MM.1S (cell line): ENCODE results near the gene DNAH5.

Source experiments
- DNase-seq: peaks from one replicate; pipeline ENCODE4 v3.0.0-alpha.2; 2015
- H2AFZ ChIP-seq: fragments of 300-600 bp; sonication (generic); 2 replicates; pipeline ENCODE4 v1.6.0; 2016; ENCODE audit warnings: antibody characterized with exemption, low read length
- H3F3A ChIP-seq: fragments of 300-600 bp; sonication (generic); 2 replicates; pipeline ENCODE4 v1.6.1; 2016; ENCODE audit warnings: mild to moderate bottlenecking, antibody characterized with exemption, low read length, moderate library complexity, mixed read lengths; ENCODE audit not compliant: insufficient read depth
- H3K27ac ChIP-seq: fragments of 300-600 bp; sonication (generic); 2 replicates; pipeline ENCODE4 v1.5.1; 2016; ENCODE audit warnings: mild to moderate bottlenecking, low read length
- H3K27me3 ChIP-seq: fragments of 300-600 bp; sonication (generic); replicated peaks from 2 replicates; pipeline ENCODE4 v1.6.0; 2016; ENCODE audit warnings: low read length; ENCODE audit not compliant: insufficient read depth
- H3K36me3 ChIP-seq: fragments of 300-600 bp; sonication (generic); replicated peaks from 2 replicates; pipeline ENCODE4 v1.6.1; 2016; ENCODE audit warnings: mild to moderate bottlenecking, low read length, mixed read lengths; ENCODE audit not compliant: insufficient read depth
- H3K4me1 ChIP-seq: fragments of 300-600 bp; sonication (generic); 2 replicates; pipeline ENCODE4 v1.6.1; 2016; ENCODE audit warnings: low read length, mixed read lengths
- H3K4me2 ChIP-seq: fragments of 300-600 bp; sonication (generic); 2 replicates; pipeline ENCODE4 v1.6.0; 2016; ENCODE audit warnings: low read depth, low read length
- H3K4me3 ChIP-seq: fragments of 300-600 bp; sonication (generic); 2 replicates; pipeline ENCODE4 v1.5.1; 2016; ENCODE audit warnings: low read length, mixed read lengths
- H3K79me2 ChIP-seq: fragments of 300-600 bp; sonication (generic); 2 replicates; pipeline ENCODE4 v1.6.1; 2016; ENCODE audit warnings: mixed run types, low read length, mixed read lengths
- H3K9ac ChIP-seq: fragments of 300-600 bp; sonication (generic); 2 replicates; pipeline ENCODE4 v1.6.1; 2016; ENCODE audit warnings: low read length, mixed read lengths
- H3K9me2 ChIP-seq: fragments of 300-600 bp; sonication (generic); replicated peaks from 2 replicates; pipeline ENCODE4 v1.6.1; 2016; ENCODE audit warnings: mild to moderate bottlenecking, low read length, mixed read lengths; ENCODE audit not compliant: insufficient read depth
- H3K9me3 ChIP-seq: fragments of 300-600 bp; sonication (generic); replicated peaks from 2 replicates; pipeline ENCODE4 v1.6.1; 2016; ENCODE audit warnings: mild to moderate bottlenecking, low read length, mixed read lengths; ENCODE audit not compliant: insufficient read depth
- H4K20me1 ChIP-seq: fragments of 300-600 bp; sonication (generic); 2 replicates; pipeline ENCODE4 v1.6.1; 2016; ENCODE audit warnings: mild to moderate bottlenecking, low read length, moderate library complexity, mixed read lengths; ENCODE audit not compliant: insufficient read depth
- EZH2 ChIP-seq: fragments of 300-600 bp; sonication (generic); optimal IDR thresholded peaks from 2 replicates; pipeline ENCODE3; 2017; ENCODE audit warnings: low read depth, mild to moderate bottlenecking, antibody characterized with exemption, low read length, mixed read lengths
- EZH2phosphoT487 ChIP-seq: fragments of 300-600 bp; sonication (generic); IDR thresholded peaks from 2 replicates; pipeline ENCODE4 v1.6.1; 2018; ENCODE audit warnings: antibody characterized with exemption, low read length
- TF ChIP-seq, protein P1 (sequence below): fragments of 300-600 bp; sonication (generic); IDR thresholded peaks from 2 replicates; pipeline ENCODE4 v1.5.1; 2016; ENCODE audit warnings: antibody characterized with exemption, low read length, mixed read lengths

The DNAH5 gene

DNA sequence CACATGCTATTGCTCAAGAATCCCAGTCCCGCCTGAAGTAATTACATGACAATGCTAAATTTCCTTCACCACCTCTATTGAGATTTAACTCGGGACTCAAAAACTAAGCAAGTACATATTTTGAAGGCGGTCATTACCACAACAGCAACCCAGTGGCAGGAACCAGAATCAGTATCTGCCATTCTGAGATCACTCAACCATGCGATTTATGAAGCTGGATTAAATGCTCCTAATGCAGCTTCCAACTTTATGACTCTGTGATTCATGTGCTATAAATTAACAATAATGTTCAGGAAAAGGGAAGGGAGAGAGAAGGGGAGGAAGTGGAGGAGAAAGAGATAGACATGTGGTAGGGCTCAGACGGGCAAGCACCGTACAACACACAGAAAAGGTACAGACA is 194.7 kb downstream of the DNAH5 start:
- no peaks in the 10 kb centered on the region for H3F3A ChIP-seq
- H3K4me2 ChIP-seq: no peak overlapping the region
- H4K20me1 ChIP-seq: no peaks in the 10 kb centered on the region
- TF ChIP-seq EZH2: no peak
- TF ChIP-seq EZH2phosphoT487: no peak
- TF ChIP-seq, protein P1, sequence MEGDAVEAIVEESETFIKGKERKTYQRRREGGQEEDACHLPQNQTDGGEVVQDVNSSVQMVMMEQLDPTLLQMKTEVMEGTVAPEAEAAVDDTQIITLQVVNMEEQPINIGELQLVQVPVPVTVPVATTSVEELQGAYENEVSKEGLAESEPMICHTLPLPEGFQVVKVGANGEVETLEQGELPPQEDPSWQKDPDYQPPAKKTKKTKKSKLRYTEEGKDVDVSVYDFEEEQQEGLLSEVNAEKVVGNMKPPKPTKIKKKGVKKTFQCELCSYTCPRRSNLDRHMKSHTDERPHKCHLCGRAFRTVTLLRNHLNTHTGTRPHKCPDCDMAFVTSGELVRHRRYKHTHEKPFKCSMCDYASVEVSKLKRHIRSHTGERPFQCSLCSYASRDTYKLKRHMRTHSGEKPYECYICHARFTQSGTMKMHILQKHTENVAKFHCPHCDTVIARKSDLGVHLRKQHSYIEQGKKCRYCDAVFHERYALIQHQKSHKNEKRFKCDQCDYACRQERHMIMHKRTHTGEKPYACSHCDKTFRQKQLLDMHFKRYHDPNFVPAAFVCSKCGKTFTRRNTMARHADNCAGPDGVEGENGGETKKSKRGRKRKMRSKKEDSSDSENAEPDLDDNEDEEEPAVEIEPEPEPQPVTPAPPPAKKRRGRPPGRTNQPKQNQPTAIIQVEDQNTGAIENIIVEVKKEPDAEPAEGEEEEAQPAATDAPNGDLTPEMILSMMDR: no peak
- no peaks in the 10 kb centered on the region for H3K79me2 ChIP-seq
- no peak for DNase-seq
- no peaks in the 10 kb centered on the region for H3K9me2 ChIP-seq
- H3K4me1 ChIP-seq: no peaks in the 10 kb centered on the region
- no peaks in the 10 kb centered on the region for H3K27me3 ChIP-seq
- H3K4me3 ChIP-seq: no peak overlapping the region
- no peak overlapping the region for H3K27ac ChIP-seq
- no peaks in the 10 kb centered on the region for H3K36me3 ChIP-seq
- H3K9ac ChIP-seq: no peak overlapping the region
- no peak overlapping the region for H2AFZ ChIP-seq
- H3K9me3 ChIP-seq: no peaks in the 10 kb centered on the region

DNA sequence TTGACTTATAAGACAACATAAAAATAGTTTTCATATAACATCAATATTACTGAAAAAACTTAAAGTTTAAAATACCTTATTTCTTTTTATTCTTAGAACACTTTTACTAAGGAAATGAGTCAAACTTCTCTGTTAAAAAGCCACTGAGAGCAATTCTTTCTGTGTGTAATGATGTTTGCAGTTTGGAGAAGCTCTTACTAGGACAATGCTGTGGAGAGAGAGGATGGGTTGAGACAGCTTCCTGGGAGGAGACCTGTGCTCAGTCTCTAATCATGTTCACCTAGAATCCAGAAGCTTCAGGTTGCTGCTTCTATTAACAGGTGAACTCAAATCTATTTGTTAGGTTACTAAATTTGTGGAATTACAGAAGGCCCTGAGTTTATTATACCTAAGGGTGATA is 198.5 kb downstream of the DNAH5 start:
- Histone ChIP-seq H3K9me3 (no peaks in the 10 kb centered on the region), H3K4me1 (no peaks in the 10 kb centered on the region), H3K4me3 (no peak overlapping the region), H3K9ac (no peak overlapping the region), H3F3A (no peaks in the 10 kb centered on the region), H4K20me1 (no peaks in the 10 kb centered on the region), H3K4me2 (no peak overlapping the region), H3K9me2 (no peaks in the 10 kb centered on the region), H3K27ac (no peak overlapping the region), H2AFZ (no peak overlapping the region), H3K27me3 (no peaks in the 10 kb centered on the region), H3K36me3 (no peaks in the 10 kb centered on the region), H3K79me2 (no peaks in the 10 kb centered on the region)
- TF ChIP-seq EZH2phosphoT487: no peak
- TF ChIP-seq, protein P1: no peak
- TF ChIP-seq EZH2: no peak
- DNase-seq: no peak

DNA sequence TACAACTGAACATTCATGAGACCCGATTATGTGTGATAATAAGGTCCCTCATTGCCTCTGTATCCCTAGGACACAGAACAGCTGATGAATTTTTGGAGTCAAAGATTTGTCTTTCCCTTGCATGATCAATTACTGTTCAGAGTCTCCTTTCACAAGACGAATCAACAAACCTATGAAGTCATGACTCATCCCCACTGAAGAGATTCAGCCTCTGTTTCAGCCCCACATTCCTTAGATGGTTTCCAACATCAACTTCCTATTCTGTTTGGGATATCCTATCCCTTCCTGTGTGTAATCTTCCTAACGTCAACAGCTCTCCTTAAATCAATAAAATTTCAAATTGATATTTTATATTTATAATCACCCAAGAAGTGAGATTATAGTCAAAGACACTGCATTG is 199.0 kb downstream of the DNAH5 start:
- Histone ChIP-seq H3K79me2 (no peaks in the 10 kb centered on the region), H3K4me1 (no peaks in the 10 kb centered on the region), H3K4me2 (no peak overlapping the region), H2AFZ (no peak overlapping the region), H3K9ac (no peak overlapping the region), H3F3A (no peaks in the 10 kb centered on the region), H3K27ac (no peak overlapping the region), H3K27me3 (no peaks in the 10 kb centered on the region), H3K36me3 (no peaks in the 10 kb centered on the region), H3K4me3 (no peak overlapping the region), H3K9me3 (no peaks in the 10 kb centered on the region), H3K9me2 (no peaks in the 10 kb centered on the region), H4K20me1 (no peaks in the 10 kb centered on the region)
- DNase-seq: no peak
- TF ChIP-seq, protein P1: no peak
